ENCODE results near the gene CES5A.
"Not testable (repeated sequence)": the region's sequence is repeated elsewhere in the genome, so short reads cannot be mapped to it uniquely, and the experiment has no call there.

Gene CES5A

GRCh38 chr16:55828680-55829079 lies 46.5 kb downstream of the CES5A start:
- DNase-seq (ENCODE audit: low spot score) = no peak

GRCh38 chr16:55825115-55825728 lies 50.0 kb downstream of the CES5A start:
- DNase-seq (ENCODE audit: low spot score) = no peak

- DNase-seq (ENCODE audit: low spot score) = no peak
Observed at GRCh38 chr16:55824473-55825000, 50.6 kb downstream of the CES5A start.

- no peak for DNase-seq (ENCODE audit: low spot score)
Observed at GRCh38 chr16:55822280-55822810, 52.8 kb downstream of the CES5A start.

- DNase-seq (ENCODE audit: low spot score) = no peak
Observed at GRCh38 chr16:55821210-55821609, 54.0 kb downstream of the CES5A start.

GRCh38 chr16:55820615-55821014 lies 54.6 kb downstream of the CES5A start:
- no peak for DNase-seq (ENCODE audit: low spot score)

- DNase-seq (ENCODE audit: low spot score) = no peak
Observed at GRCh38 chr16:55817236-55817912, 57.8 kb downstream of the CES5A start.

- not testable (repeated sequence) for DNase-seq (ENCODE audit: low spot score)
Observed at GRCh38 chr16:55816222-55816621, 59.0 kb downstream of the CES5A start.

GRCh38 chr16:55815320-55815719 lies 59.9 kb downstream of the CES5A start:
- no peak for DNase-seq (ENCODE audit: low spot score)

- DNase-seq (ENCODE audit: low spot score) = not testable (repeated sequence)
Observed at GRCh38 chr16:55814174-55814573, 61.0 kb downstream of the CES5A start.

- not testable (repeated sequence) for DNase-seq (ENCODE audit: low spot score)
Observed at GRCh38 chr16:55813730-55814129, 61.4 kb downstream of the CES5A start.

GRCh38 chr16:55812951-55813350 lies 62.2 kb downstream of the CES5A start:
- no peak for DNase-seq (ENCODE audit: low spot score)

GRCh38 chr16:55811811-55812210 lies 63.4 kb downstream of the CES5A start:
- no peak for DNase-seq (ENCODE audit: low spot score)

- no peak for DNase-seq (ENCODE audit: low spot score)
Observed at GRCh38 chr16:55810451-55810961, 64.7 kb downstream of the CES5A start.

- no peak for DNase-seq (ENCODE audit: low spot score)
Observed at GRCh38 chr16:55809851-55810250, 65.3 kb downstream of the CES5A start.

GRCh38 chr16:55809386-55809785 lies 65.8 kb downstream of the CES5A start:
- DNase-seq (ENCODE audit: low spot score) = no peak

- not testable (repeated sequence) for DNase-seq (ENCODE audit: low spot score)
Observed at GRCh38 chr16:55808286-55808685, 66.9 kb downstream of the CES5A start.

GRCh38 chr16:55805104-55805503 lies 70.1 kb downstream of the CES5A start:
- DNase-seq (ENCODE audit: low spot score) = not testable (repeated sequence)

GRCh38 chr16:55803681-55804080 lies 71.5 kb downstream of the CES5A start:
- not testable (repeated sequence) for DNase-seq (ENCODE audit: low spot score)
